Measurements from ENCODE around the gene AGK.

AGK gene

GRCh38 chr7:141586878-141587277, 35.7 kb downstream of the AGK start:
- no peak for DNase-seq (ENCODE audit: low spot score)

- DNase-seq (ENCODE audit: low spot score): no peak
Measured at GRCh38 chr7:141587304-141587703, 36.1 kb downstream of the AGK start.

- no peak for DNase-seq (ENCODE audit: low spot score)
Measured at GRCh38 chr7:141588912-141589311, 37.7 kb downstream of the AGK start.

GRCh38 chr7:141590071-141590470, 38.9 kb downstream of the AGK start:
- no peak for DNase-seq (ENCODE audit: low spot score)

GRCh38 chr7:141590666-141591065, 39.5 kb downstream of the AGK start:
- DNase-seq (ENCODE audit: low spot score): no peak

- DNase-seq (ENCODE audit: low spot score): peak; percentile 34
Measured at GRCh38 chr7:141593134-141593533, 41.9 kb downstream of the AGK start.

- DNase-seq (ENCODE audit: low spot score): no peak
Measured at GRCh38 chr7:141597966-141598365, 46.8 kb downstream of the AGK start.

GRCh38 chr7:141598408-141598807, 47.2 kb downstream of the AGK start:
- DNase-seq (ENCODE audit: low spot score): no peak

- DNase-seq (ENCODE audit: low spot score): no peak
Measured at GRCh38 chr7:141600168-141601006, 49.2 kb downstream of the AGK start.

GRCh38 chr7:141609576-141609975, 58.4 kb downstream of the AGK start:
- DNase-seq (ENCODE audit: low spot score): no peak

- no peak for DNase-seq (ENCODE audit: low spot score)
Measured at GRCh38 chr7:141610671-141611070, 59.5 kb downstream of the AGK start.

GRCh38 chr7:141612861-141613260, 61.7 kb downstream of the AGK start:
- no peak for DNase-seq (ENCODE audit: low spot score)

GRCh38 chr7:141617280-141617679, 66.1 kb downstream of the AGK start:
- no peak for DNase-seq (ENCODE audit: low spot score)

- no peak for DNase-seq (ENCODE audit: low spot score)
Measured at GRCh38 chr7:141619745-141620144, 68.5 kb downstream of the AGK start.

- no peak for DNase-seq (ENCODE audit: low spot score)
Measured at GRCh38 chr7:141624763-141625162, 73.6 kb downstream of the AGK start.

GRCh38 chr7:141630621-141631020, 79.4 kb downstream of the AGK start:
- no peak for DNase-seq (ENCODE audit: low spot score)

GRCh38 chr7:141631525-141631924, 80.3 kb downstream of the AGK start:
- DNase-seq (ENCODE audit: low spot score): no peak

- DNase-seq (ENCODE audit: low spot score): no peak
Measured at GRCh38 chr7:141634065-141634464, 82.9 kb downstream of the AGK start.

GRCh38 chr7:141636053-141636452, 84.8 kb downstream of the AGK start:
- no peak for DNase-seq (ENCODE audit: low spot score)

GRCh38 chr7:141640239-141640840, 89.1 kb downstream of the AGK start:
- DNase-seq (ENCODE audit: low spot score): no peak

GRCh38 chr7:141641876-141642275, 90.7 kb downstream of the AGK start:
- no peak for DNase-seq (ENCODE audit: low spot score)

GRCh38 chr7:141645188-141645587, 94.0 kb downstream of the AGK start:
- no peak for DNase-seq (ENCODE audit: low spot score)

GRCh38 chr7:141646826-141647480, 95.7 kb downstream of the AGK start:
- no peak for DNase-seq (ENCODE audit: low spot score)

Data from AG20443 (cell line).